Natural killer cell (primary cell): ENCODE data around the gene ITSN2. TPM values are rescaled to one million over a fixed set of nuclear protein-coding genes. Genes with fewer than 3 reads are reported as not detected.

Source experiments
- ATAC-seq, 3 donors: fragments of 150-1000 bp in 2 of 3; fragments of 200-7000 bp in 1 of 3; cut with Tn5 transposase; 1 replicate in 1 of 3; 2 replicates in 2 of 3; pipeline ENCODE4 v1.10.0; 2021; ENCODE audit warnings: mild to moderate bottlenecking in 2 of 3, moderate library complexity in 2 of 3
- DNase-seq, 2 donors: peaks; one replicate each; pipeline versions ENCODE4 v3.0.0 to v3.0.0-alpha.2; 2013 to 2021; ENCODE audit warnings: mixed read lengths in 1 of 2
- H3K27ac ChIP-seq: one replicate; pipeline ENCODE4 v1.5.1; 2013; ENCODE audit warnings: mild to moderate bottlenecking, low read length
- H3K27me3 ChIP-seq: one replicate; pipeline ENCODE4 v1.6.1; 2013; ENCODE audit warnings: low read length; ENCODE audit not compliant: control insufficient read depth, insufficient read depth
- H3K36me3 ChIP-seq: one replicate; pipeline ENCODE4 v1.6.1; 2013; ENCODE audit warnings: low read length; ENCODE audit not compliant: control insufficient read depth, insufficient read depth
- H3K4me1 ChIP-seq: one replicate; pipeline ENCODE4 v1.6.1; 2013; ENCODE audit warnings: low read length; ENCODE audit not compliant: control insufficient read depth, insufficient read depth
- H3K4me3 ChIP-seq: one replicate; pipeline ENCODE4 v1.5.1; 2013; ENCODE audit warnings: low read length
- H3K9me3 ChIP-seq: one replicate; pipeline ENCODE4 v1.6.1; 2013; ENCODE audit warnings: low read length; ENCODE audit not compliant: control insufficient read depth, insufficient read depth
- H3K27ac Mint-ChIP-seq, 2 donors: one replicate each; pipeline ENCODE4 v1.8.0; 2022; ENCODE audit warnings: mild to moderate bottlenecking in 2 of 2, mixed read lengths in 2 of 2, moderate library complexity in 1 of 2
- H3K27me3 Mint-ChIP-seq, 2 donors: one replicate each; pipeline ENCODE4 v1.8.0; 2022; ENCODE audit warnings: low read depth in 2 of 2, mixed read lengths in 2 of 2
- H3K36me3 Mint-ChIP-seq: one replicate; pipeline ENCODE4 v1.8.0; 2022; ENCODE audit warnings: mixed read lengths
- H3K4me1 Mint-ChIP-seq, 2 donors: one replicate each; pipeline ENCODE4 v1.8.0; 2022; ENCODE audit warnings: mixed read lengths in 2 of 2
- H3K4me3 Mint-ChIP-seq: one replicate; pipeline ENCODE4 v1.8.0; 2022; ENCODE audit warnings: mild to moderate bottlenecking, moderate library complexity, mixed read lengths
- H3K9me3 Mint-ChIP-seq, 2 donors: one replicate each; pipeline ENCODE4 v1.8.0; 2022; ENCODE audit warnings: mixed read lengths in 2 of 2
- WGBS: methylation state at CpG from one replicate; pipeline ENCODE4 v1.1.7; 2013; ENCODE audit warnings: missing lambda C conversion rate; ENCODE audit not compliant: insufficient coverage; 5-methylcytosine and 5-hydroxymethylcytosine counted together
- intact Hi-C: fragments of 100-400 bp; cut with micrococcal nuclease; formaldehyde crosslinking; loops from one replicate; pipeline ENCODE4 v1.14.2; 2022
- total RNA-seq, 4 donors: library from RNA; stranded (reverse); fragments of 120-200 nt in 1 of 4; gene quantifications; one replicate each; pipeline versions ENCODE4 v1.2.3 to v1.2.4, GENCODE V29; 2013 to 2022
- TF ChIP-seq, protein P1 (sequence below): fragments of 200-600 bp; IDR thresholded peaks from one replicate; pipeline ENCODE4 v1.8.0; 2022; ENCODE audit warnings: antibody characterized with exemption

Gene ITSN2
- total RNA-seq, 3 donors from 2014 or later (not counting 1 experiment from before 2014, with no cell fraction given): 101 to 118 (median 115) TPM

DNA sequence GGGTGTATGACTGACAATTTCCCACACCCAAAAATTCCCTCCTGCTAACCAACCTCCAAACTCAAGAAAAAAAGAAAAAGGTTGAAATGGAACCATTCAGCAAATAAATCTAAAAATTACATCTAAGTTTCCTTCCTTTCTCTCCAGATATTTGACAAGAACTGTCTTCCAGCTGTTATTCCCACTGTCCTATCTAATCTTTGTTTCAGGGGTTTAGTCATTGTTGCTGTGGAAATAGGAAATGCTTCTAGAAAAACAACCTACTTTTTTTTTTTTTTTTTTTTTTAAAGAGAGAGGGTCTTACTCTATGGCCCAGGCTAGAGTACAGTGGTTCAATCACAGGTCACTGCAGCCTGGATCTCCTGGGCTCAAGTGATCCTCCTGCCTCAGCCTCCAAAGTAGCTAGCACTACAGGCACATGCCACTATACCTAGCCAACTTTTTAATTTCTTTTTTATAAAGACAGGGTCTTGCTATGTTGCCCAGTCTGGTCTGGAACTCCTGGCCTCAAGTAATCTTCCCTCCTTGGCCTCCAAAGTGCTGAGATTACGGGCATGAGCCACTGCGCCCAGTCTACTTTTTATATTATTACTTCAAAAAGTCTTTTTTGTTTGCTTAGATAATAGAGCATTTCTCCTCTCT, 88.1 kb downstream of the ITSN2 start:
- H3K9me3 ChIP-seq: no peaks in the 10 kb centered on the region
- H3K27me3 ChIP-seq: no peaks in the 10 kb centered on the region
- Mint-ChIP-seq H3K27me3 (no peaks in the 10 kb centered on the region), H3K9me3 (no peaks in the 10 kb centered on the region), H3K4me1 (no peaks in the 10 kb centered on the region), H3K36me3 (peaks cover 15% of the 10 kb centered on the region), H3K4me3 (no peak overlapping the region), H3K27ac (no peak overlapping the region)
- no peak for ATAC-seq
- intact Hi-C loops: no loop called here
- TF ChIP-seq, protein P1, sequence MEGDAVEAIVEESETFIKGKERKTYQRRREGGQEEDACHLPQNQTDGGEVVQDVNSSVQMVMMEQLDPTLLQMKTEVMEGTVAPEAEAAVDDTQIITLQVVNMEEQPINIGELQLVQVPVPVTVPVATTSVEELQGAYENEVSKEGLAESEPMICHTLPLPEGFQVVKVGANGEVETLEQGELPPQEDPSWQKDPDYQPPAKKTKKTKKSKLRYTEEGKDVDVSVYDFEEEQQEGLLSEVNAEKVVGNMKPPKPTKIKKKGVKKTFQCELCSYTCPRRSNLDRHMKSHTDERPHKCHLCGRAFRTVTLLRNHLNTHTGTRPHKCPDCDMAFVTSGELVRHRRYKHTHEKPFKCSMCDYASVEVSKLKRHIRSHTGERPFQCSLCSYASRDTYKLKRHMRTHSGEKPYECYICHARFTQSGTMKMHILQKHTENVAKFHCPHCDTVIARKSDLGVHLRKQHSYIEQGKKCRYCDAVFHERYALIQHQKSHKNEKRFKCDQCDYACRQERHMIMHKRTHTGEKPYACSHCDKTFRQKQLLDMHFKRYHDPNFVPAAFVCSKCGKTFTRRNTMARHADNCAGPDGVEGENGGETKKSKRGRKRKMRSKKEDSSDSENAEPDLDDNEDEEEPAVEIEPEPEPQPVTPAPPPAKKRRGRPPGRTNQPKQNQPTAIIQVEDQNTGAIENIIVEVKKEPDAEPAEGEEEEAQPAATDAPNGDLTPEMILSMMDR: no peak
- H3K27ac ChIP-seq: no peak overlapping the region
- H3K4me3 ChIP-seq: no peak overlapping the region
- H3K36me3 ChIP-seq: peaks cover 79% of the 10 kb centered on the region
- no peak for DNase-seq
- WGBS: 100% methylated on average over 1 of the region's 2 CpGs
- no peaks in the 10 kb centered on the region for H3K4me1 ChIP-seq

GRCh38 chr2:24269265-24269664, 91.1 kb downstream of the ITSN2 start:
- Histone ChIP-seq H3K4me1 (no peaks in the 10 kb centered on the region), H3K27ac (no peak overlapping the region), H3K27me3 (no peaks in the 10 kb centered on the region), H3K36me3 (peaks cover 77% of the 10 kb centered on the region), H3K9me3 (no peaks in the 10 kb centered on the region), H3K4me3 (no peak overlapping the region)
- Mint-ChIP-seq H3K4me1 (no peaks in the 10 kb centered on the region), H3K27me3 (no peaks in the 10 kb centered on the region), H3K27ac (peak overlapping the region in 1 of 2 donors; percentile 4), H3K36me3 (peaks cover 22% of the 10 kb centered on the region), H3K4me3 (no peak overlapping the region), H3K9me3 (no peaks in the 10 kb centered on the region)
- TF ChIP-seq, protein P1: no peak
- ATAC-seq: no peak
- intact Hi-C loops: no loop called here
- DNase-seq: no peak
- 100% methylated on average over 2 of the region's 3 CpGs for WGBS

- Mint-ChIP-seq H3K4me1 (peaks cover 0 to 6% of the 10 kb centered on the region in 2 donors), H3K27ac (no peak overlapping the region), H3K9me3 (no peaks in the 10 kb centered on the region), H3K27me3 (no peaks in the 10 kb centered on the region), H3K4me3 (no peak overlapping the region), H3K36me3 (peaks cover 8% of the 10 kb centered on the region)
- Histone ChIP-seq H3K27me3 (no peaks in the 10 kb centered on the region), H3K4me3 (no peak overlapping the region), H3K4me1 (no peaks in the 10 kb centered on the region), H3K36me3 (peaks cover 66% of the 10 kb centered on the region), H3K27ac (no peak overlapping the region), H3K9me3 (no peaks in the 10 kb centered on the region)
- DNase-seq (no peak), ATAC-seq (no peak)
- TF ChIP-seq, protein P1: no peak
- WGBS: no CpG with 5 or more reads among the region's 2 CpGs
- intact Hi-C loops: no loop called here
Observed at GRCh38 chr2:24265212-24265611, 95.1 kb downstream of the ITSN2 start.

DNA sequence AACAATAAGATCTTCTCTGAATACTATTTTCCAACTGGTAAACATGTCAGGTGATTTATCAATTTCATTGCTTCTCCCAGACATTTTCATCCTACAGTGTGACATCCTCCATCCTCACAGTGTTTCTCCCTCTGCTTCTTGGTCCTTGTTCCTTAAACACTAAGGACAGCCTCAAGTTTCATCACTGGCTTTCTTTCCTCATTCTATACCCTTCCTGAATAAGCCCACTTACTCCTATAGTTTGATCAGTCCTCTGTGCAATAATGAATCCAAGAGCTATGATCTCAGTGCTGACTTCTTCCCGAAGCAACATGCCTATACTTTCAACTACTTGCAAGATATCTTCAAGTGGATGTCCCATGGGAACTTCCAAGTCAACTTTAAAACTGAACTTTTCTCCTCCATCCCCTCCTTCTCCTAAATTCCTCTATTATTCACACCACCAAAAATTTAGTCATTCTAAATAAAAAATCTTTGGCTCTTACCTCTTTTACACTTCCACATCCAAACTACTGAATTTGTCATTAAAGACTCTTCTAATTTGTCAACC, 97.8 kb downstream of the ITSN2 start:
- peaks cover 63% of the 10 kb centered on the region for H3K36me3 ChIP-seq
- no peak for ATAC-seq
- H3K27ac ChIP-seq: no peak overlapping the region
- H3K9me3 ChIP-seq: no peaks in the 10 kb centered on the region
- intact Hi-C loops: no loop called here
- H3K27me3 ChIP-seq: no peaks in the 10 kb centered on the region
- Mint-ChIP-seq H3K27ac (peak overlapping the region; percentile 19 to 57), H3K27me3 (no peaks in the 10 kb centered on the region), H3K9me3 (no peaks in the 10 kb centered on the region), H3K36me3 (peaks cover 8% of the 10 kb centered on the region), H3K4me3 (no peak overlapping the region), H3K4me1 (peaks cover 0 to 6% of the 10 kb centered on the region in 2 donors)
- WGBS: 93% methylated on average over 1 of the region's 1 CpG
- no peaks in the 10 kb centered on the region for H3K4me1 ChIP-seq
- no peak for DNase-seq
- H3K4me3 ChIP-seq: no peak overlapping the region
- TF ChIP-seq, protein P1: no peak
